ENCODE data around the gene TRAF7. TPM values are rescaled to one million over a fixed set of nuclear protein-coding genes. Genes with fewer than 3 reads are reported as not detected.
A peak's percentile ranks its signal among the peaks of the same experiment; 100 is the strongest.

TRAF7 gene
- total RNA-seq, 1 experiment from 2014 or later = 44.9 TPM

DNA sequence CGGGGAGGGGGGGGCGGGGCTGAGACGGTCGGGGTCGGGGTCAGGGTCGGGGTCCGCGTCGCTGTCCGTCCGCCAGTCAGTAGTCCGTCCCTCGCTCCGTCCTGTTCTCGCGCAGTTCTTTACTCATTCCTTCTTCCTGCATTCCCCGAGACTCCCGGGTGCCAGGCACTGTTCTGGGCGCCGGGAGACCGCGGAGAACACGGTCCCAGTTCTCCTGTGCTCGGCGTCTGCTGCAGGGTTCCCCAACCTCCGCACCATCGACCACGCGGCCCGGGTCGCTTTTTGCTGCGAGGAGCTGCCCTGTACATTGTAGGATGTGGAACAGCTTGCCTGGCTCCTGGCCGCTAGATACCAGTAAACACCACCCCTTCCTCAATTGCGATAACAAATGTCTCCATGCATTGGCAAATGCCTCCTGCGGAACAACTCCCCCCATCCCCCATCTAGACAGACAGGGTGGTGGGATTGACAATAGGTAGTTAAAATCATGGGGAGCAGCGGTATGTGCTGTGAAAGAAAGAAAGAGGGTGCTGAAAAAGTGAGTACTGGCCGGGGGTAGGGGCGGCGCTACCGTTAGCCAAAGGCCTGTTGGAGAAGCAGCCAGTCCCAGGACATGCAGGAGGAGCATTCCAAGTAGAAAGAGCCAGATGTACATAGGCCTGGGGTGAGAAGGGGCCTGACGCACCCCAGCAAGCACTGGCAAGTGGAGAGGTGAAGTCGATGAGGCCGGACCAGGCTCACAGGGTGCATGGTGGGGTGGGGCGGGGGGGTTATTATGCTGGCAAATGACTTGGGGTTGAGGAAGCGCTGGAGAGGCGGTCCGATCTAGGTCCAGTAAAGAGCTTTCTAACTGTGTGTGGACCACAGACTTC, 631 bp downstream of the TRAF7 start:
- Histone ChIP-seq H3K4me2 (ENCODE audit: low read length) (peak overlapping the region; percentile 87), H3K4me3 (ENCODE audit: low read length) (peak overlapping the region; percentile 79), H3F3A (ENCODE audit: low read length, unreplicated experiment) (peaks cover 13% of the 10 kb centered on the region), H3K9me2 (replicated peaks; ENCODE audit: low read length) (no peaks in the 10 kb centered on the region), H2AFZ (ENCODE audit: low read length) (no peak overlapping the region), H4K20me1 (ENCODE audit: low read length) (peaks cover 37% of the 10 kb centered on the region), H3K9me3 (ENCODE audit: low read length) (no peaks in the 10 kb centered on the region), H3K4me1 (ENCODE audit: insufficient read depth, low read length) (peaks cover 30% of the 10 kb centered on the region), H3K9ac (ENCODE audit: low read length) (peak overlapping the region; percentile 75), H3K27me3 (ENCODE audit: low read length) (no peaks in the 10 kb centered on the region), H3K27ac (ENCODE audit: low read length) (no peak overlapping the region), H3K36me3 (ENCODE audit: low read depth, low read length) (peaks cover 21% of the 10 kb centered on the region), H3K79me2 (ENCODE audit: low read length) (peaks cover 77% of the 10 kb centered on the region)
- TF ChIP-seq CTCF (conservative IDR thresholded peaks at IDR 0.05; ENCODE audit: low read depth, low read length) (no peak), EZH2phosphoT487 (IDR thresholded peaks at IDR 0.05; ENCODE audit: borderline replicate concordance, low read length) (no peak), EZH2 (IDR thresholded peaks at IDR 0.05; ENCODE audit: low read length, unreplicated experiment) (no peak)
- POLR2A ChIA-PET (ENCODE audit: unreplicated experiment) = interaction anchor here (0.6 to 0.9 kb wide), 4 partner anchors 70 to 1786 kb away, joined by 3 to 11 read pairs (median 6); no protein-coding TSS in a partner anchor
- DNase-seq (peak; percentile 25), ATAC-seq (no peak)
- CTCF ChIA-PET = no interaction called here
- intact Hi-C loops (cut with micrococcal nuclease) = loop anchor here (2.0 kb wide), 1 partner anchor 59 kb away; the partner anchor contains the start of gene PGP
- TSS peak; percentile 75 for BruUV-seq (replicated peaks)

GRCh38 chr16:2156849-2157224, 1.3 kb downstream of the TRAF7 start:
- peak overlapping the region; percentile 79 for H3K4me3 ChIP-seq (ENCODE audit: low read length)
- peaks cover 32% of the 10 kb centered on the region for H4K20me1 ChIP-seq (ENCODE audit: low read length)
- peaks cover 21% of the 10 kb centered on the region for H3K36me3 ChIP-seq (ENCODE audit: low read depth, low read length)
- H3K27ac ChIP-seq (ENCODE audit: low read length) = no peak overlapping the region
- no peak for TF ChIP-seq CTCF (conservative IDR thresholded peaks at IDR 0.05; ENCODE audit: low read depth, low read length)
- TF ChIP-seq EZH2 (IDR thresholded peaks at IDR 0.05; ENCODE audit: low read length, unreplicated experiment) = no peak
- TF ChIP-seq EZH2phosphoT487 (IDR thresholded peaks at IDR 0.05; ENCODE audit: borderline replicate concordance, low read length) = no peak
- CTCF ChIA-PET = no interaction called here
- H2AFZ ChIP-seq (ENCODE audit: low read length) = no peak overlapping the region
- no peaks in the 10 kb centered on the region for H3K9me2 ChIP-seq (replicated peaks; ENCODE audit: low read length)
- POLR2A ChIA-PET (ENCODE audit: unreplicated experiment) = no interaction called here
- DNase-seq (no peak), ATAC-seq (no peak)
- no peaks in the 10 kb centered on the region for H3K27me3 ChIP-seq (ENCODE audit: low read length)
- BruUV-seq (replicated peaks) = no TSS peak
- peaks cover 7% of the 10 kb centered on the region for H3F3A ChIP-seq (ENCODE audit: low read length, unreplicated experiment)
- peak overlapping the region; percentile 75; the same call in 1 of the 2 replicates for H3K9ac ChIP-seq (ENCODE audit: low read length)
- H3K79me2 ChIP-seq (ENCODE audit: low read length) = peaks cover 83% of the 10 kb centered on the region
- peak overlapping the region; percentile 87 for H3K4me2 ChIP-seq (ENCODE audit: low read length)
- H3K9me3 ChIP-seq (ENCODE audit: low read length) = no peaks in the 10 kb centered on the region
- intact Hi-C loops (cut with micrococcal nuclease) = no loop called here
- H3K4me1 ChIP-seq (ENCODE audit: insufficient read depth, low read length) = peaks cover 29% of the 10 kb centered on the region

All from PC-3 (cell line).